Spleen (tissue), 11 donors: ENCODE results near the gene CASP10. TPM values are rescaled to one million over a fixed set of nuclear protein-coding genes. Genes with fewer than 3 reads are reported as not detected.
"Not testable (repeated sequence)": the region's sequence is repeated elsewhere in the genome, so short reads cannot be mapped to it uniquely, and the experiment has no call there.

ENCODE experiments used
- DNase-seq: peaks from one replicate; pipeline ENCODE4 v3.0.0-alpha.2; 2020
- H3K27ac ChIP-seq, 8 donors: fragments of 200-600 bp; sonication (generic) in 7 of 8; 1 replicate in 4 of 8; 2 replicates in 4 of 8; pipeline versions ENCODE4 v1.5.0 to v1.8.0; 2016 to 2021; ENCODE audit warnings: inconsistent platforms in 4 of 8, mild to moderate bottlenecking in 4 of 8, moderate library complexity in 1 of 8
- H3K27me3 ChIP-seq, 7 donors: fragments of 200-600 bp; sonication (generic) in 6 of 7; replicated peaks in 1 of 7; 1 replicate in 4 of 7; 2 replicates in 3 of 7; pipeline versions ENCODE4 v1.5.0 to v1.8.0; 2016 to 2021; ENCODE audit warnings: inconsistent platforms in 3 of 7, mild to moderate bottlenecking in 1 of 7
- H3K36me3 ChIP-seq, 6 donors: fragments of 200-600 bp; sonication (generic) in 5 of 6; 1 replicate in 4 of 6; 2 replicates in 2 of 6; pipeline versions ENCODE4 v1.5.0 to v1.8.0; 2016 to 2021; ENCODE audit warnings: inconsistent platforms in 2 of 6
- H3K4me1 ChIP-seq, 6 donors: fragments of 200-600 bp; sonication (generic) in 5 of 6; 1 replicate in 3 of 6; 2 replicates in 3 of 6; pipeline versions ENCODE4 v1.5.0 to v1.8.0; 2016 to 2021; ENCODE audit warnings: inconsistent platforms in 3 of 6
- H3K4me3 ChIP-seq, 8 donors: fragments of 200-600 bp; sonication (generic) in 7 of 8; 1 replicate in 4 of 8; 2 replicates in 4 of 8; pipeline versions ENCODE4 v1.5.0 to v1.8.0; 2016 to 2021; ENCODE audit warnings: inconsistent platforms in 4 of 8, mild to moderate bottlenecking in 4 of 8, moderate library complexity in 2 of 8
- H3K9me3 ChIP-seq, 8 donors: fragments of 200-600 bp; sonication (generic) in 7 of 8; 1 replicate in 4 of 8; 2 replicates in 4 of 8; pipeline versions ENCODE4 v1.5.0 to v1.8.0; 2016 to 2021; ENCODE audit warnings: inconsistent platforms in 4 of 8
- POLR2A ChIP-seq, 3 donors: fragments of 450-650 bp; IDR thresholded peaks; one replicate each; pipeline ENCODE4 v1.5.1; 2017; ENCODE audit warnings: antibody characterized with exemption in 3 of 3, mild to moderate bottlenecking in 1 of 3
- POLR2AphosphoS5 ChIP-seq, 3 donors: sonication (generic); formaldehyde crosslinking; IDR thresholded peaks; one replicate each; pipeline ENCODE4 v1.5.1; 2017; ENCODE audit warnings: antibody characterized with exemption in 3 of 3
- WGBS, 5 donors: extraction: QIAGEN DNeasy Blood & Tissue Kit in 3 of 5; methylation state at CpG; one replicate each; pipeline versions ENCODE4 v1.1.5 to v1.1.7; 2013 to 2018; 5-methylcytosine and 5-hydroxymethylcytosine counted together
- intact Hi-C: fragments of 100-400 bp; cut with DNase I; formaldehyde crosslinking; loops from one replicate; pipeline ENCODE4 v1.15.0; 2023; ENCODE audit warnings: low total_unique reads
- polyA plus RNA-seq, 3 donors: library from polyadenylated mRNA; stranded (reverse); fragments of 200-250 nt; gene quantifications; one replicate each; pipeline ENCODE4 v1.2.1, GENCODE V29; 2013
- total RNA-seq, 7 donors: library from RNA; depleted of rRNA in 3 of 7; stranded (reverse); fragments of >200 nt in 3 of 7; fragmentation: NEBNext Ultra II Directional in 4 of 7; extraction: Animal tissue kit (Norgen Biotek cat#: 25700) in 4 of 7; gene quantifications; one replicate each; pipeline versions ENCODE4 v1.1.0 to v1.2.1, GENCODE V29; 2016 to 2021
- TF ChIP-seq, protein P1 (sequence below), 11 experiments: fragments of 200-600 bp in 7 of 11; fragments of 450-650 bp in 4 of 11; sonication (generic) in 4 of 11; IDR thresholded peaks in 8 of 11; conservative IDR thresholded peaks in 3 of 11; 1 replicate in 7 of 11; 2 replicates in 4 of 11; pipeline versions ENCODE4 v1.4.0 to v1.8.0; 2016 to 2021; ENCODE audit warnings: antibody characterized with exemption in 11 of 11, inconsistent platforms in 4 of 11, mild to moderate bottlenecking in 1 of 11
- donor health status: healthy with polysubstance abuse.
- donor health status: DM: no; HTN: no; CAD: no; lungs with moderate emphysema.
- donor health status: DM: no; HTN: no; CAD: no.
- donor health status: Bipolar disorder and iron deficiency.
- donor health status: healthy.
- donor health status: DM: no; HTN: no; CAD: no.
- donor health status: DM: yes; HTN: yes; CAD: no.

CASP10 gene
- total and polyA plus RNA-seq, 10 donors, result 5.6 to 75.6 (median 54.6) TPM

DNA sequence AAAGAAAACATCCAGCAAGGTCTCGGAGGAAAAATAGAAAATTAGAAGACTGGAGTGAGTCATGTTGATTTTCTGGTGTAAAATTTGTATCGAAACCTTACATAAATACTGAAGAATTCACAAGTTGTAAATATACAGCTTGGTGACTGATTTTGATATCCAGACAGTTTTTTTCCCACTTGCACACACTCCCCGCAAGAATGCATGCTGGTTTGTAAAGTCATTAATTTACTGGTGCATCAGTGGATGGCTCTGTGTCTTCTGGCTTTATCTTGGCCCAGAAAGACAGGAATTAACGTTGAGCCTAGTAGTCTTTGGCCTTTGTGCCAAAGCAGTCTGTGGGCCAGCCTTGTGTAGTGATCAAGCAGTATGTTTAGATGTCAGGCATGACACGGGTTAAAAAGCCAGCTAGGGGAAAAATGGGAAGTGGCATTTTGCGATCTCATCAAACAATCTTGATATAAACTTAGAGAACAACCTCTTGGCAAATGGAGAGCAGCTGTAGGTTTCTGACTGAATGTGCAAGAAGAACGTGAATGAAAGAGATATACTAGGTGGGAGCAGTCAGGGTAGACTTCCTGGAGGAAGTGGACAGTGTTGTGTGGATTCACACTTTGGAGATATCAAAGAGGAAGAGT lies 54.7 kb downstream of the CASP10 start:
- no peaks in the 10 kb centered on the region for H3K9me3 ChIP-seq
- peak overlapping the region in 5 of 8 donors; percentile 22 to 86 (median 59) for H3K27ac ChIP-seq
- intact Hi-C loops, result no loop called here
- peaks cover 32 to 97% (median 78%) of the 10 kb centered on the region in 6 donors for H3K4me1 ChIP-seq
- peaks cover 0 to 30% (median 0%) of the 10 kb centered on the region in 6 donors for H3K36me3 ChIP-seq
- TF ChIP-seq, protein P1, sequence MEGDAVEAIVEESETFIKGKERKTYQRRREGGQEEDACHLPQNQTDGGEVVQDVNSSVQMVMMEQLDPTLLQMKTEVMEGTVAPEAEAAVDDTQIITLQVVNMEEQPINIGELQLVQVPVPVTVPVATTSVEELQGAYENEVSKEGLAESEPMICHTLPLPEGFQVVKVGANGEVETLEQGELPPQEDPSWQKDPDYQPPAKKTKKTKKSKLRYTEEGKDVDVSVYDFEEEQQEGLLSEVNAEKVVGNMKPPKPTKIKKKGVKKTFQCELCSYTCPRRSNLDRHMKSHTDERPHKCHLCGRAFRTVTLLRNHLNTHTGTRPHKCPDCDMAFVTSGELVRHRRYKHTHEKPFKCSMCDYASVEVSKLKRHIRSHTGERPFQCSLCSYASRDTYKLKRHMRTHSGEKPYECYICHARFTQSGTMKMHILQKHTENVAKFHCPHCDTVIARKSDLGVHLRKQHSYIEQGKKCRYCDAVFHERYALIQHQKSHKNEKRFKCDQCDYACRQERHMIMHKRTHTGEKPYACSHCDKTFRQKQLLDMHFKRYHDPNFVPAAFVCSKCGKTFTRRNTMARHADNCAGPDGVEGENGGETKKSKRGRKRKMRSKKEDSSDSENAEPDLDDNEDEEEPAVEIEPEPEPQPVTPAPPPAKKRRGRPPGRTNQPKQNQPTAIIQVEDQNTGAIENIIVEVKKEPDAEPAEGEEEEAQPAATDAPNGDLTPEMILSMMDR (IDR thresholded peaks at IDR 0.05 in 8 of 11, conservative IDR thresholded peaks at IDR 0.05 in 3 of 11), result no peak
- TF ChIP-seq POLR2AphosphoS5 (IDR thresholded peaks at IDR 0.05) (no peak), POLR2A (IDR thresholded peaks at IDR 0.05) (no peak)
- H3K4me3 ChIP-seq, result no peak overlapping the region
- DNase-seq, result no peak
- WGBS, 5 donors, result 55 to 64% (median 59%) methylated on average over 7 of the region's 7 CpGs
- H3K27me3 ChIP-seq, result no peaks in the 10 kb centered on the region

DNA sequence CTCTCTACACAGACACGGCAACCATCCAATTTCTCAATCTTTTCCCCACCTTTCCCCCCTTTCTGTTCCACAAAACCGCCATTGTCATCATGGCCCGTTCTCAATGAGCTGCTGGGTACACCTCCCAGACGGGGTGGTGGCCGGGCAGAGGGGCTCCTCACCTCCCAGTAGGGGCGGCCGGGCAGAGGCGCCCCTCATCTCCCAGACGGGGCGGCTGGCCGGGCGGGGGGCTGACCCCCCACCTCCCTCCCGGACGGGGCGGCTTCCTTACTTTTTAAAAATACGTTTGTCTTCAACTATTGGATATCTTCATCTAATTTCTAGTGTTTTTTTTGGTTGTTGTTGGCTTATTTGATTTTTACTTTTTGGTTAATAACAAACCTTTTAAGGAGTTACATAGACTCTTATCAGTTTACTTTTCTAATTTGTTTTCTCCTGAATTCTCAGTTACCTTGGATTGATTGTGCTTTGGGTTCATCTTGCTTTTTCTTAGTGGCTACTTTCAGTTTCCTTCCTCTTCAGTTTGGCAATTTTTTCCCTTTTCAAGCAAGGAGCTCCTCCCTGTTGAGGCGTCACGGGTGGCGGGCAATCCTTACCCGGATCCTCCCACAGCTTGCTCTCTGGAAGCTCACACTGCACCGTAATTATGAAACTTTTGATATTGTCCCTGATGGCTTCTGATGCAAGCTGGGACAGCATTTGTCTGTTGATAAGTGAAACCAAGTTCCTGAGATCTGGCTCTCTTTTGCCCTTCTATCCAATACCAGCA lies 56.4 kb downstream of the CASP10 start:
- H3K27me3 ChIP-seq, intact Hi-C loops, H3K9me3 ChIP-seq: not testable (repeated sequence)
- DNase-seq, result peak; percentile 87
- Histone ChIP-seq H3K36me3 (peaks cover 0 to 30% (median 0%) of the 10 kb centered on the region in 6 donors), H3K27ac (peak overlapping the region; percentile 58 to 86 (median 78)), H3K4me1 (peaks cover 24 to 97% (median 71%) of the 10 kb centered on the region in 6 donors), H3K4me3 (peak overlapping the region in 1 of 8 donors; percentile 9)
- WGBS, 5 donors, result 70 to 87% (median 82%) methylated on average over 21 of the region's 21 CpGs
- peak in 1 of 3 donors; percentile 72 for TF ChIP-seq POLR2AphosphoS5 (IDR thresholded peaks at IDR 0.05)

DNA sequence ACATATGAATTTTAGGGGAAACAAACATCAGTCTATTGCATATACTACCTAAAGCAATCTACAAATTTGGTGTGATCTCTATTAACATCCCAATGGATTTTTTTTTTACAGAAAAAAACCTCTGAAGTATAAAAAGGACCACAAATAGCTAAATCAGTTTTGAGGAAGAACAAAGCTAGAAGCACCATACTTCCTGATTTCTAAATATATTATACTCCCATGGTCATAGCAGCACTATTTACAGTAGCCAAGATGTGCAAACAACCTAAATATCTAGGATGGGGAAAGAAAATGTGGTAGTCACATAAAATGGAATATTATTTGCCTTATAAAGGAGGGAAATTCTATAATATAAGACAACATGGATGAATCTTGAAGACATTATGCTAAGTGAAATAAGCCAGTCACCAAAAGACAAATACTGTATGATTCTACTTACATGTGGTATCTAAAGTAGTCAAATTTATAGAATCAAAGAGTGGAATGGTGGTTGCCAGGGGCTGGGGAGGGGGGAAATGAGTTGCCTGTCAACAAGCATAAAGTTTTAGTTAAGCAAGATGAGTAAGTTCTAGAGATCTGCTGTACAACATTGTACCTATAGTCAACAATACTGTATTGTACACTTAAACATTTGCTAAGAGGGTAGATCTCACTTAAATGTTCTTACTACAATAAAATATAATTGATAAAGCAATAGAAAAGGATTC lies 59.8 kb downstream of the CASP10 start:
- Histone ChIP-seq H3K27me3 (no peaks in the 10 kb centered on the region), H3K27ac (peak overlapping the region in 4 of 8 donors; percentile 22 to 49 (median 30)), H3K4me1 (peaks cover 4 to 95% (median 51%) of the 10 kb centered on the region in 6 donors), H3K4me3 (no peak overlapping the region), H3K9me3 (no peaks in the 10 kb centered on the region), H3K36me3 (peaks cover 0 to 27% (median 0%) of the 10 kb centered on the region in 6 donors)
- no peak for DNase-seq
- no peak for TF ChIP-seq POLR2A (IDR thresholded peaks at IDR 0.05)
- TF ChIP-seq POLR2AphosphoS5 (IDR thresholded peaks at IDR 0.05), result no peak
- TF ChIP-seq, protein P1 (IDR thresholded peaks at IDR 0.05 in 8 of 11, conservative IDR thresholded peaks at IDR 0.05 in 3 of 11), result no peak
- intact Hi-C loops, result loop anchor here (5.0 kb wide), 1 partner anchor 120 kb away; no protein-coding TSS in a partner anchor

DNA sequence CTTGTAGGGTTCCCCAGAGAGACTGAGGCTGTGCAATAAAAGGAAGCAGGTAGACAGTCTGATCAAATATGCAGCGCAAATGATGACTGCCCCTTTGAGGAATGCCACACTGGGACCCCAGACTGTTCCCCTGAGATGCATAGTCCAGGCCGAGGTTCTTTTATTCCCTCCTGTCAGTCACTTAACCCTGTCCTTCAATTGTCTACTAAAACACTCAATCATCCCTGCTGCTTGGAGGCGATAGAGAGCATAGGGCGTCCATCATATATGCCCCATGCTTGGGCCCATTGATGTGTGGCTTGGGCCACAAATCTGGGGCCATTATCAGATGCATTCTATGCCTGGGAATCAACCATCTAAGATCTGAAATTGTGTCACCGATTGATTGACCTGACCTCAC lies 61.9 kb downstream of the CASP10 start:
- Histone ChIP-seq H3K4me3 (no peak overlapping the region), H3K9me3 (no peaks in the 10 kb centered on the region), H3K27ac (peak overlapping the region in 2 of 8 donors; percentile 69 to 72), H3K27me3 (no peaks in the 10 kb centered on the region), H3K4me1 (peaks cover 0 to 97% (median 37%) of the 10 kb centered on the region in 6 donors), H3K36me3 (peaks cover 0 to 11% (median 0%) of the 10 kb centered on the region in 6 donors)
- intact Hi-C loops, result loop anchor here (5.0 kb wide), 1 partner anchor 117 kb away; no protein-coding TSS in a partner anchor
- no peak for DNase-seq
- 85 to 94% (median 91%) methylated on average over 5 of the region's 5 CpGs for WGBS, 5 donors
- TF ChIP-seq POLR2A (IDR thresholded peaks at IDR 0.05) (no peak), POLR2AphosphoS5 (IDR thresholded peaks at IDR 0.05) (no peak)
